ENCODE results near the gene GH1.

DNA sequence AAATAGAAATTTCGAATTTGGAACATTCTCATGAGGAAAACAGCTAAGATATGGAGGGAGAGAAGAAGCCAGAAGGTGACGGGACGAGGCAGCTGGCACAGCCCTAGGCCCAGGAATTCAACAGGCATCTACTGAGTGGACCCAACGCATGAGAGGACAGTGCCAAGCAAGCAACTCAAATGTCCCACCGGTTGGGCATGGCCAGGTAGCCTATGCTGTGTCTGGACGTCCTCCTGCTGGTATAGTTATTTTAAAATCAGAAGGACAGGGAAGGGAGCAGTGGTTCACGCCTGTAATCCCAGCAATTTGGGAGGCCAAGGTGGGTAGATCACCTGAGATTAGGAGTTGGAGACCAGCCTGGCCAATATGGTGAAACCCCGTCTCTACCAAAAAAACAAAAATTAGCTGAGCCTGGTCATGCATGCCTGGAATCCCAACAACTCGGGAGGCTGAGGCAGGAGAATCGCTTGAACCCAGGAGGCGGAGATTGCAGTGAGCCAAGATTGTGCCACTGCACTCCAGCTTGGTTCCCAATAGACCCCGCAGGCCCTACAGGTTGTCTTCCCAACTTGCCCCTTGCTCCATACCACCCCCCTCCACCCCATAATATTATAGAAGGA, 2.0 kb downstream of the GH1 start:
- TF ChIP-seq, protein P1, sequence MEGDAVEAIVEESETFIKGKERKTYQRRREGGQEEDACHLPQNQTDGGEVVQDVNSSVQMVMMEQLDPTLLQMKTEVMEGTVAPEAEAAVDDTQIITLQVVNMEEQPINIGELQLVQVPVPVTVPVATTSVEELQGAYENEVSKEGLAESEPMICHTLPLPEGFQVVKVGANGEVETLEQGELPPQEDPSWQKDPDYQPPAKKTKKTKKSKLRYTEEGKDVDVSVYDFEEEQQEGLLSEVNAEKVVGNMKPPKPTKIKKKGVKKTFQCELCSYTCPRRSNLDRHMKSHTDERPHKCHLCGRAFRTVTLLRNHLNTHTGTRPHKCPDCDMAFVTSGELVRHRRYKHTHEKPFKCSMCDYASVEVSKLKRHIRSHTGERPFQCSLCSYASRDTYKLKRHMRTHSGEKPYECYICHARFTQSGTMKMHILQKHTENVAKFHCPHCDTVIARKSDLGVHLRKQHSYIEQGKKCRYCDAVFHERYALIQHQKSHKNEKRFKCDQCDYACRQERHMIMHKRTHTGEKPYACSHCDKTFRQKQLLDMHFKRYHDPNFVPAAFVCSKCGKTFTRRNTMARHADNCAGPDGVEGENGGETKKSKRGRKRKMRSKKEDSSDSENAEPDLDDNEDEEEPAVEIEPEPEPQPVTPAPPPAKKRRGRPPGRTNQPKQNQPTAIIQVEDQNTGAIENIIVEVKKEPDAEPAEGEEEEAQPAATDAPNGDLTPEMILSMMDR (conservative IDR thresholded peaks at IDR 0.05; ENCODE audit: low read depth, low read length): no peak
- TF ChIP-seq EZH2 (IDR thresholded peaks at IDR 0.05; ENCODE audit: borderline replicate concordance, low read depth, low read length, poor library complexity, severe bottlenecking): no peak
